Mesenteric fat pad (tissue), 1 donor: ENCODE measurements around the gene OSBPL5. TPM values are rescaled to one million over a fixed set of nuclear protein-coding genes. Genes with fewer than 3 reads are reported as not detected.

ENCODE experiments used
- DNase-seq: peaks from one replicate; pipeline ENCODE4 v3.0.0-alpha.2; 2020; ENCODE audit warnings: low spot score
- total RNA-seq: library from RNA; stranded (reverse); fragmentation: NEBNext Ultra II Directional; extraction: Animal tissue kit (Norgen Biotek cat#: 25700); gene quantifications from one replicate; pipeline ENCODE4 v1.2.1, GENCODE V29; 2021
- donor health status: DM: yes; HTN: yes; CAD: no.

The OSBPL5 gene
- total RNA-seq, 1 donor from 2014 or later: 41.4 TPM

- peak; percentile 76 for DNase-seq
These were observed 28.3 kb downstream of the OSBPL5 start for GRCh38 chr11:3136546-3137455.

- DNase-seq: peak; percentile 87
These were observed 29.3 kb downstream of the OSBPL5 start for GRCh38 chr11:3135481-3136440.

GRCh38 chr11:3134651-3135480 is 30.2 kb downstream of the OSBPL5 start:
- DNase-seq: peak; percentile 87

- no peak for DNase-seq
These were observed 30.9 kb downstream of the OSBPL5 start for GRCh38 chr11:3134218-3134621.

GRCh38 chr11:3133261-3134217 is 31.6 kb downstream of the OSBPL5 start:
- peak; percentile 79 for DNase-seq

- DNase-seq: peak; percentile 79
These were observed 32.3 kb downstream of the OSBPL5 start for GRCh38 chr11:3132831-3133260.

GRCh38 chr11:3132271-3132781 is 32.8 kb downstream of the OSBPL5 start:
- peak; percentile 81 for DNase-seq

GRCh38 chr11:3131330-3131941 is 33.7 kb downstream of the OSBPL5 start:
- DNase-seq: no peak

GRCh38 chr11:3130269-3131071 is 34.6 kb downstream of the OSBPL5 start:
- peak; percentile 53 for DNase-seq

GRCh38 chr11:3129591-3130268 is 35.4 kb downstream of the OSBPL5 start:
- peak; percentile 86 for DNase-seq

- no peak for DNase-seq
These were observed 35.9 kb downstream of the OSBPL5 start for GRCh38 chr11:3129181-3129590.

GRCh38 chr11:3128356-3129180 is 36.5 kb downstream of the OSBPL5 start:
- peak; percentile 81 for DNase-seq

- DNase-seq: peak; percentile 71
These were observed 37.3 kb downstream of the OSBPL5 start for GRCh38 chr11:3127706-3128355.

GRCh38 chr11:3126901-3127691 is 38.0 kb downstream of the OSBPL5 start:
- peak; percentile 86 for DNase-seq

GRCh38 chr11:3126207-3126865 is 38.8 kb downstream of the OSBPL5 start:
- DNase-seq: peak; percentile 90
